ENCODE data around the gene SF3B5. TPM values are rescaled to one million over a fixed set of nuclear protein-coding genes. Genes with fewer than 3 reads are reported as not detected.
A peak's percentile ranks its signal among the peaks of the same experiment; 100 is the strongest.

Gene SF3B5
- total and polyA plus RNA-seq, 9 of the 15 experiments (the other 6 are each of a cell fraction or from before 2014, with no cell fraction given): 238 to 1,211 (median 407) TPM

GRCh38 chr6:144063744-144064401 is 31.5 kb downstream of the SF3B5 start (continued):
- TF ChIP-seq ZBTB11 (CRISPR knock-in tag; IDR thresholded peaks at IDR 0.05): peak in 1 of 3 experiments; percentile 47; a peak in 2 of 6 replicates
- TF ChIP-seq TFAP4 (CRISPR knock-in tag; IDR thresholded peaks at IDR 0.05; ENCODE audit: borderline replicate concordance): peak; percentile 88
- TF ChIP-seq ZBTB7A (IDR thresholded peaks at IDR 0.05; ENCODE audit: borderline replicate concordance, control insufficient read depth, low read depth, low read length): peak; percentile 73; the same call in 1 of the 2 replicates
- TF ChIP-seq BRD9 (IDR thresholded peaks at IDR 0.05; ENCODE audit: low read depth, partially characterized antibody): no peak
- TF ChIP-seq TCFL5 (CRISPR knock-in tag; conservative IDR thresholded peaks at IDR 0.05): no peak
- TF ChIP-seq SP2 (IDR thresholded peaks at IDR 0.05; ENCODE audit: extremely low read depth, low read depth, low read length, poor library complexity, severe bottlenecking): no peak
- TF ChIP-seq ATF3 (IDR thresholded peaks at IDR 0.05): peak; percentile 61
- 0 out of 2 replicates have a peak, but pooled peaks have one; percentile 45 for TF ChIP-seq ATF3 (CRISPR knock-in tag; conservative IDR thresholded peaks at IDR 0.05)
- no peak for TF ChIP-seq HOMEZ (CRISPR knock-in tag; IDR thresholded peaks at IDR 0.05)
- TF ChIP-seq ZNF24 (IDR thresholded peaks at IDR 0.05): 0 out of 2 replicates have a peak, but pooled peaks have one; percentile 32
- TF ChIP-seq ESRRB (CRISPR knock-in tag; IDR thresholded peaks at IDR 0.05; ENCODE audit: borderline replicate concordance): no peak
- TF ChIP-seq KAT2B (IDR thresholded peaks at IDR 0.05; ENCODE audit: low read depth, low read length): no peak
- no peak for TF ChIP-seq E2F3 (CRISPR knock-in tag; IDR thresholded peaks at IDR 0.05)
- TF ChIP-seq MTA1 (IDR thresholded peaks at IDR 0.05; ENCODE audit: borderline replicate concordance): peak; percentile 24; the same call in 1 of the 2 replicates
- TF ChIP-seq OTX1 (CRISPR knock-in tag; IDR thresholded peaks at IDR 0.05): no peak
- TF ChIP-seq HCFC1 (IDR thresholded peaks at IDR 0.05; ENCODE audit: low read depth, low read length): no peak; the same call in none of the 2 replicates
- TF ChIP-seq LARP7 (IDR thresholded peaks at IDR 0.05): no peak
- TF ChIP-seq ZNF511 (CRISPR knock-in tag; IDR thresholded peaks at IDR 0.05): peak; percentile 83
